BLaER1 treated with 17β-estradiol and CSF1 and Interleukin-3, amounts not matched to agents 10 nM and 100 nM (cell line): ENCODE data around the gene HSD11B1L.

Experiments
- H3K27ac ChIP-seq, 11 experiments: shearing (Covaris generic); formaldehyde crosslinking; 2 replicates each; pipeline ENCODE4 v1.8.1; 2022
- H3K27me3 ChIP-seq, 11 experiments: shearing (Covaris generic); formaldehyde crosslinking; 2 replicates each; pipeline ENCODE4 v1.8.1; 2022
- H3K36me3 ChIP-seq, 11 experiments: shearing (Covaris generic); formaldehyde crosslinking; 2 replicates each; pipeline ENCODE4 v1.8.1; 2022
- H3K4me1 ChIP-seq, 10 experiments: shearing (Covaris generic); formaldehyde crosslinking; 2 replicates each; pipeline ENCODE4 v1.8.1; 2022
- H3K4me2 ChIP-seq, 11 experiments: shearing (Covaris generic); formaldehyde crosslinking; 2 replicates each; pipeline ENCODE4 v1.8.1; 2022
- H3K4me3 ChIP-seq, 10 experiments: shearing (Covaris generic); formaldehyde crosslinking; 2 replicates each; pipeline ENCODE4 v1.8.1; 2022
- H3K9ac ChIP-seq, 11 experiments: shearing (Covaris generic); formaldehyde crosslinking; 2 replicates each; pipeline ENCODE4 v1.8.1; 2022
- H3K9me3 ChIP-seq, 11 experiments: shearing (Covaris generic); formaldehyde crosslinking; replicated peaks in 1 of 11; 2 replicates each; pipeline ENCODE4 v1.8.1; 2022
- H4K20me1 ChIP-seq, 11 experiments: shearing (Covaris generic); formaldehyde crosslinking; 2 replicates each; pipeline ENCODE4 v1.8.1; 2022
- Cebpa-rat ChIP-seq, 11 experiments: shearing (Covaris generic); IDR thresholded peaks; 2 replicates each; pipeline ENCODE4 v1.8.1; 2022

Gene HSD11B1L

DNA sequence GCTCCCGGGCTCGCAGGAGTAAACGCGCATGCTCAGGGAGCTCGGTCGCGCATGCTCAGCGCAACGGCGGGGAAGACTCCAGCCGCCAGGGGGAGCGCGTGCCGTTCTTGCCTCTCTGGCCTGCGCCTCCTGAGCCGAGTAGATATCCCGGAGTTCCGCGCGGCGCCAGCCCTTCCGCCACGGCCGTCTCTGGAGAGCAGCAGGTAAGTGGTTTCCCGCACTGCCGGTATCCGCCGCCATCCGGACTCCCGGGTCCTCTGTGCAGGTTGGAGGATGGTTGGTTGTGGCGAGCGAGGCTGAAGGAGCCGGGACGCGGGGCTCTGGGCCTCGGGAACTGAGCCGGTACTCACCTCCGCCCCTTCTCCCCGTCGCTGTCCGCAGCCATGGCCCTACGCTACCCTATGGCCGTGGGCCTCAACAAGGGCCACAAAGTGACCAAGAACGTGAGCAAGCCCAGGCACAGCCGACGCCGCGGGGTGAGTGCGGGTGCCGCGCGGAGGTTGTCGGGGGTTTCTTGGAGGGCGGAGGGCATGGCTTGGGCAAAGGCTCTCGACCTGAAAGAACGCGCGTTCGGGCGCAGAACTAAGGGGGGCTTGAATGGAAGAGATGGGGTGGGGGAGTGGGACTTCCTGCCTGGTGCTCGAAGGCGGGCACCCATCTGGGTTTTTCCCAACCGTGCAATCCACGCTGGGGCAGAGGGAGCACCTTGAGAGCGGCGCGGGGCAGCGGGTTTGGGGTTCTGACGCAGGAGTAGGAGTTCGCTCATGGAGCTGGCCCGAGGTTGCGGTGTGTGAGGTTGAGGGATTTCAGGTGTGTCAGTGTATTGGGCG is 9.5 kb downstream of the HSD11B1L start, which contains the start of gene RPL36:
Gene RPL36, plus strand, starts transcription at position 171 of the 830 bp plus-strand sequence. Its CDS starts 213 bp downstream, at position 384.
- no peak for TF ChIP-seq Cebpa-rat (IDR thresholded peaks at IDR 0.05)
- Histone ChIP-seq H3K27me3 (no peaks in the 10 kb centered on the region), H3K9ac (peak within 1 kb of the TSS; percentile 87 to 99 (median 95)), H3K9me3 (no peaks in the 10 kb centered on the region), H3K4me2 (peak within 1 kb of the TSS; percentile 70 to 93 (median 85)), H3K4me1 (peaks cover 25 to 38% (median 32%) of the 10 kb centered on the region in 10 experiments), H3K4me3 (peak within 1 kb of the TSS; percentile 77 to 99 (median 96)), H3K36me3 (peaks cover 36 to 49% (median 47%) of the 10 kb centered on the region in 11 experiments), H4K20me1 (peaks cover 50 to 60% (median 51%) of the 10 kb centered on the region in 11 experiments), H3K27ac (peak within 1 kb of the TSS; percentile 82 to 97 (median 95))

DNA sequence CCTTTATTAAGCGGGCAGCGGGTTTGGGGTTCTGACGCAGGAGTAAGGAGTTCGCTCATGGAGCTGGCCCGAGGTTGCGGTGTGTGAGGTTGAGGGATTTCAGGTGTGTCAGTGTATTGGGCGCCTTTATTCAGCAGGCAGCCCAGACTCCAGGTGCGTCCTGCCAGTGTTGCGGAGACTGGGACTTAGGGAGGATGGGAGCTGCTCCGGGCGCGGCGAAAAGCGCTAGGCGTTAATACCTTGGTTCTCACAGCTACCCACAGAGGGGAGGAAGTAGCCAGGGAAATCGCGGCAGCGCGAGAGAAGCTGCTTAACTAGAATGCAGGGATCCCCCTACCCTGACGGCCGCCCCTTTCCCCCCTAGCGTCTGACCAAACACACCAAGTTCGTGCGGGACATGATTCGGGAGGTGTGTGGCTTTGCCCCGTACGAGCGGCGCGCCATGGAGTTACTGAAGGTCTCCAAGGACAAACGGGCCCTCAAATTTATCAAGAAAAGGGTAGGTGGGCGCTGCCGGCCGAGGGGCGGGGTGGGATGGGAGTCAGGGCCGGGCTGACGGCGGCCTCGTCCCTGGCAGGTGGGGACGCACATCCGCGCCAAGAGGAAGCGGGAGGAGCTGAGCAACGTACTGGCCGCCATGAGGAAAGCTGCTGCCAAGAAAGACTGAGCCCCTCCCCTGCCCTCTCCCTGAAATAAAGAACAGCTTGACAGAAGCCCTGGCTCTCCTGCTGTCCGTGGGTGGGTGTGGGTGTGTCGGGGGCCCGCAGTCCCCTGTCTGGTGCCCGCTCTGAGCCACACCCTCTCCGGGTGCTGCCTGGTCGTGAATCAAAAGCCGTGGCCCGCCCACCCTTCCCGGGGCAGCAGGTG is 10.4 kb downstream of the HSD11B1L start:
- Histone ChIP-seq H3K4me2 (peak overlapping the region; percentile 70 to 93 (median 85)), H3K27me3 (no peaks in the 10 kb centered on the region), H3K9me3 (no peaks in the 10 kb centered on the region), H4K20me1 (peaks cover 59 to 68% (median 60%) of the 10 kb centered on the region in 11 experiments), H3K36me3 (peaks cover 45 to 57% (median 56%) of the 10 kb centered on the region in 11 experiments), H3K27ac (peak overlapping the region; percentile 82 to 97 (median 95)), H3K9ac (peak overlapping the region; percentile 87 to 99 (median 95)), H3K4me3 (peak overlapping the region; percentile 77 to 99 (median 96)), H3K4me1 (peaks cover 22 to 31% (median 26%) of the 10 kb centered on the region in 10 experiments)
- no peak for TF ChIP-seq Cebpa-rat (IDR thresholded peaks at IDR 0.05)

DNA sequence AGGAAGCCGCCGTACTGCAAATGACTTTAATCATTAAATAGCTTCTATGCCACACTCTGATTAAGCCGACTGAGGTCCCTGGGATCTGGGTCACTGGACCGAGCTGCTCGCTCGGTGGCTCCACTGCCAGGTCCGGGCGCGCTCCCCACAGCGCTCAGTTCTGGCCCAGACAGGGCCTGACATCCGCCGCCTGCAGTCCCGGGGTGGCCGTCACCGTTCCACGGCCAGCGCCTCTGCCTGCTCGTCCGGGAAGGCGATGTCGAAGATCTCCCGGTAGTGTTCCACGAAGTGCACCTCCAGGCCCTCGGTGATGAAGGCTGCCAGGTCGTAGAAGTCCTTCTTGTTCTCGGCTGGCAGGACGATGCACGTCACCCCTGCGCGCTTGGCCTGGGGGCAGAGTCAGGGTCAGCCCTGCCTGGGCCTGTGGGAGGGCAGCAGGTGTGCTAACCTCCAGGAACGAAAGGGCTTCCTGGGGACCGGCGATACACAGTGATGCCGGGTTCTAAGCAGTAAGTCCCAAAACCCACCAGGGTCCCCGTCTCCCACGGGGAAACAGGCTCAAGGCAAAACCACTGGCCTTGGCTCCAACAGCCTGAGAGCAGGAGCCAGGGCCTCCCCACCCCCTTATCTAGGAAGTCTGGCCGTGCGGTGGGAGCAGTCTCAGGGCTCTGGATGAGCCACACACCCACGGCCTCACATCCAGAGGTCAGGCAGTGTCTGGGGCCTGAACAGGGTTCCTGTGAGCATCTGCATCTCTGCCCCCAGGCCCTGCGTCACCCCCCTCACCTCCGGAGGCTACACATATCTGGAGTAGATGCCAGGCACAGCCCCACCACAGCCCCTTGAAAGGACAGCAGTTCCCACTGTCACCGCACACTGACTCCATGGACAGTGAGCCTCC is 11.2 kb downstream of the HSD11B1L start:
- Histone ChIP-seq H4K20me1 (peaks cover 67 to 77% (median 68%) of the 10 kb centered on the region in 11 experiments), H3K9ac (peak overlapping the region; percentile 87 to 99 (median 95)), H3K27ac (peak overlapping the region in 8 of 11 experiments; percentile 86 to 97 (median 95); a peak in 10 of 22 replicates), H3K36me3 (peaks cover 54 to 66% (median 64%) of the 10 kb centered on the region in 11 experiments), H3K27me3 (no peaks in the 10 kb centered on the region), H3K4me3 (peak overlapping the region; percentile 77 to 99 (median 96)), H3K9me3 (no peaks in the 10 kb centered on the region), H3K4me2 (peak overlapping the region; percentile 70 to 93 (median 85)), H3K4me1 (peaks cover 17 to 31% (median 23%) of the 10 kb centered on the region in 10 experiments)
- no peak for TF ChIP-seq Cebpa-rat (IDR thresholded peaks at IDR 0.05)

DNA sequence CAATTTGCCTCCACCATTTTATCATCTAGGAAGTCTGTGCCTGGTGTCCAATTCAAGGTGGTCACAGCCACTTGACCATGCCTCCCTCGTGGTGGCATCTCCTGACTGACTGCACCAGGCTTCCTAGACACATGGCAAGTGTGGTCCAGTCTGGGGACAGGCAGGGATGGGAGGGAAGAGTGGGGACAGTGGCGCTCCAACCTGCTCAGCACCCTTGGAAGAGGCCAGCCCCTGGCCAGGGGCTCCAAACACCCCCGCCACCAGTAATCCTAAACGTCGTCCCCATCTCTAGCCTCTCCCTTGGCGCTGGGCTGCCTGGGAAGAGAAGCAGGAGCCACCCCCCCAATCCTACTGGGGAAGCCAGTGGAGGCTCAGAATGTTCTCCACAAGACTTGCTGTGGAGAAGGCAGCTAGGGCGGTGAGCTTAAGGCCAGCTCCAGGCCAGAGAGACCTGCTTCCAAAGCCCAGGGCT is 11.9 kb downstream of the HSD11B1L start:
- Histone ChIP-seq H3K9ac (peak overlapping the region in 10 of 11 experiments; percentile 87 to 99 (median 95); a peak in 18 of 22 replicates), H3K27ac (no peak overlapping the region), H3K9me3 (no peaks in the 10 kb centered on the region), H3K4me2 (peak overlapping the region in 10 of 11 experiments; percentile 70 to 91 (median 84); a peak in 20 of 22 replicates), H3K4me1 (peaks cover 11 to 29% (median 19%) of the 10 kb centered on the region in 10 experiments), H3K4me3 (peak overlapping the region in 5 of 10 experiments; percentile 77 to 98 (median 95); a peak in 5 of 20 replicates), H4K20me1 (peaks cover 73 to 79% (median 75%) of the 10 kb centered on the region in 11 experiments), H3K36me3 (peaks cover 55 to 67% (median 66%) of the 10 kb centered on the region in 11 experiments), H3K27me3 (no peaks in the 10 kb centered on the region)
- TF ChIP-seq Cebpa-rat (IDR thresholded peaks at IDR 0.05), result no peak

DNA sequence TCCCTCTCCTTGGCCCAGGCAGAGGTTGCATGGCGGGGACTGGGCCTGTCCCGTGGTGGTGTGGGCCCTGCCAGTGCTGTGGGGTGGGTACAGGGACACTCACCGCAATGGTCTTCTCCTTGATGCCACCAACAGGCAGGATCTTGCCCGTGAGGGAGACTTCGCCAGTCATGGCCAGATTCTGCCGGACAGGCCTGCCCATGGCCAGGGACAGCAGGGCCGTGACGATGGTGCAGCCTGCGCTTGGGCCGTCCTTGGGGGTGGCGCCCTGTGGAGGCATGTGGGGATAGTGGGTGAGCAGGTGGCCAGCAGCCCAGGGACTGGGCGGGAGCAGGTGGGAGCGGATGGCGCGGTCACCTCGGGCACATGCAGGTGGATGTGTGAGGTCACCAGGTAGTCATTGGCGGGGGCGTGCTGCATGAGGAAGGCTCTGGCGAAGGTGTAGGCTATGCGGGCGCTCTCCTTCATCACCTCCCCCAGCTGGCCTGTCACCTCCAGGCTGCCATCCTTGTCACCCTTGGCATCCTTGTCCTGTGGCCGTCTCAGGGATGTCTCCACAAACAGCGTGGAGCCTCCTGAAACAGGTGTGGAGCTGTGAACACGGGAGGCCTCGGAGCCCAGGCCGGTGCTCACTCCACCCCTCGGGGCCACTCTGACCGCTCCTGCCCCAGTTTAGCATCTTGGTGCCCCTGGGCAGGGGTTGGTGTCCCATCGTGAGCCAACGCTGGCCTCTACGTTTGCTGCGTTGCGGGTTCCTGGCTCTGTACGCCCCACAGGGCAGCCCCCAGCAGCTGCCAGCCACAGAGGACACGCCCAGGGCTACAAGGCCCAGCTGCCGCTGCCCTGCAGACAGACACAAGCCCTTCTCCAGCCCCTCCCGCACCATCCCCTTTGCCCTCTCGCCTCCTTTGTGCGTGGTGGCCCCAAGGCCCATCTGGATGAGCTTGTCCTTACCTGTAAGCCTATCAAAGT is 12.7 kb downstream of the HSD11B1L start:
- peak overlapping the region in 9 of 11 experiments; percentile 29 to 98 (median 95); a peak in 12 of 22 replicates for H3K9ac ChIP-seq
- H3K4me2 ChIP-seq, result peak overlapping the region in 5 of 11 experiments; percentile 84 to 91 (median 85); a peak in 5 of 22 replicates
- no peaks in the 10 kb centered on the region for H3K9me3 ChIP-seq
- H3K27me3 ChIP-seq, result no peaks in the 10 kb centered on the region
- TF ChIP-seq Cebpa-rat (IDR thresholded peaks at IDR 0.05), result no peak
- peaks cover 81 to 84% (median 82%) of the 10 kb centered on the region in 11 experiments for H4K20me1 ChIP-seq
- peaks cover 16 to 35% (median 21%) of the 10 kb centered on the region in 10 experiments for H3K4me1 ChIP-seq
- peaks cover 61 to 74% (median 72%) of the 10 kb centered on the region in 11 experiments for H3K36me3 ChIP-seq
- H3K4me3 ChIP-seq, result no peak overlapping the region
- H3K27ac ChIP-seq, result no peak overlapping the region

DNA sequence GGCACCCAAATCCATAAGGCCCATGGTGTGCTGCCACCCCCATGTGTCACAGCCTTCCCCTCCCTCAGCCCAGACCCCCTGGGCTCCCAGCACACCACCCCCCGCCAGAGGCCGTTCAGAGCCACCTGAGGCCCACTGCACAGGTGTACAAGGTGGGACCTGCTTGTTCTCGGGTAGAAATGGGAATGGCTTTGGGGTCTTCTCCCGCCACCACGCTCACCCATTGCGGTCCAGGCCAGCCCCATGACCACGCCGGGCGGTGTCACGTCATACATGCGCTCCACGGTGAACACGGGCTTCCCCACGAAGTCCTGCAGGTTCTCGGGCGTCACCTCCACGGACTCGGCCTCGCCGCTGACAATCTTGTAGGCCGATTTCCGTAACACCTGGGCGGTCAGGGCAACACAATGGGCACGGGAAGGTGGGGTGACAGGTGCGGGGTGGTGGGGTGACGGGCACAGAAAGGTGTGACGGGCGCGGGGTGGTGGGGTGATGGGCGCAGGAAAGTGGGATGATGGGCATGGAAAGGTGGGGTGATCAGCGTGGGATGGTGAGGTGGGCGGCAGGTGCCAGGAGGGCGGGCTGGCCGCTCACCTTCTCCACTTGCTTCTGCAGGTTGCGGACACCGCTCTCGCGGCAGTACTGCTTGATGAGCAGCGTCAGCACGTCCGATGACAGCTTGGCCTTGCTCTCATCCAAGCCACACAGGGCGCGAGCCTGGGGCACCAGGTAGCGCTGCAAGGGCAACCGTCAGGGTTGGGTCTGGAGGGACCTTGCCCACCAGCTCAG is 13.5 kb downstream of the HSD11B1L start:
- TF ChIP-seq Cebpa-rat (IDR thresholded peaks at IDR 0.05), result no peak
- Histone ChIP-seq H3K9ac (no peak overlapping the region), H3K9me3 (no peaks in the 10 kb centered on the region), H3K4me1 (peaks cover 24 to 43% (median 30%) of the 10 kb centered on the region in 10 experiments), H3K4me2 (no peak overlapping the region), H3K27me3 (no peaks in the 10 kb centered on the region), H3K27ac (no peak overlapping the region), H3K36me3 (peaks cover 66 to 83% (median 81%) of the 10 kb centered on the region in 11 experiments), H4K20me1 (peaks cover 89 to 93% (median 91%) of the 10 kb centered on the region in 11 experiments), H3K4me3 (no peak overlapping the region)
